Mucosa of descending colon (tissue), 3 donors: ENCODE results near the gene TM9SF1. TPM values are rescaled to one million over a fixed set of nuclear protein-coding genes. Genes with fewer than 3 reads are reported as not detected.

Experiments used
- ATAC-seq: fragments of 200-7000 bp; cut with Tn5 transposase; one replicate; pipeline ENCODE4 v1.9.1; 2020; ENCODE audit warnings: mild to moderate bottlenecking, moderate library complexity
- DNase-seq, 3 donors: peaks; one replicate each; pipeline ENCODE4 v3.0.0-alpha.2; 2020
- H3K36me3 ChIP-seq: fragments of 200-600 bp; one replicate; pipeline ENCODE4 v1.8.0; 2021; ENCODE audit warnings: low read depth, mild to moderate bottlenecking
- H3K4me1 ChIP-seq: fragments of 200-600 bp; one replicate; pipeline ENCODE4 v1.8.0; 2021; ENCODE audit warnings: low read depth, mild to moderate bottlenecking
- H3K4me3 ChIP-seq: fragments of 200-600 bp; one replicate; pipeline ENCODE4 v1.8.0; 2021; ENCODE audit warnings: mild to moderate bottlenecking
- H3K9me3 ChIP-seq: fragments of 200-600 bp; one replicate; pipeline ENCODE4 v1.8.0; 2021; ENCODE audit warnings: mild to moderate bottlenecking
- intact Hi-C, 2 donors: fragments of 100-400 bp; cut with DNase I in 1 of 2; cut with micrococcal nuclease in 1 of 2; formaldehyde crosslinking; loops; one replicate each; pipeline versions ENCODE4 v1.11.0 to v1.11.1; 2022; cut with DNase I, micrococcal nuclease
- total RNA-seq, 3 donors: library from RNA; stranded (reverse); fragmentation: NEBNext Ultra II Directional in 2 of 3; extraction: Animal tissue kit (Norgen Biotek cat#: 25700) in 2 of 3; gene quantifications; one replicate each; pipeline versions ENCODE4 v1.2.1 to v1.2.4, GENCODE V29; 2021 to 2023
- TF ChIP-seq, protein P1 (sequence below): fragments of 200-600 bp; IDR thresholded peaks from one replicate; pipeline ENCODE4 v1.8.0; 2022; ENCODE audit warnings: antibody characterized with exemption, mild to moderate bottlenecking
- donor health status: DM: no; HTN: no; CAD: no; lungs with moderate emphysema.
- donor health status: DM: no; HTN: no; CAD: no.
- donor health status: DM: no; HTN: yes; CAD: no.

The TM9SF1 gene
- total RNA-seq, 3 donors from 2014 or later = 41.7 to 49.1 (median 47.1) TPM

DNA sequence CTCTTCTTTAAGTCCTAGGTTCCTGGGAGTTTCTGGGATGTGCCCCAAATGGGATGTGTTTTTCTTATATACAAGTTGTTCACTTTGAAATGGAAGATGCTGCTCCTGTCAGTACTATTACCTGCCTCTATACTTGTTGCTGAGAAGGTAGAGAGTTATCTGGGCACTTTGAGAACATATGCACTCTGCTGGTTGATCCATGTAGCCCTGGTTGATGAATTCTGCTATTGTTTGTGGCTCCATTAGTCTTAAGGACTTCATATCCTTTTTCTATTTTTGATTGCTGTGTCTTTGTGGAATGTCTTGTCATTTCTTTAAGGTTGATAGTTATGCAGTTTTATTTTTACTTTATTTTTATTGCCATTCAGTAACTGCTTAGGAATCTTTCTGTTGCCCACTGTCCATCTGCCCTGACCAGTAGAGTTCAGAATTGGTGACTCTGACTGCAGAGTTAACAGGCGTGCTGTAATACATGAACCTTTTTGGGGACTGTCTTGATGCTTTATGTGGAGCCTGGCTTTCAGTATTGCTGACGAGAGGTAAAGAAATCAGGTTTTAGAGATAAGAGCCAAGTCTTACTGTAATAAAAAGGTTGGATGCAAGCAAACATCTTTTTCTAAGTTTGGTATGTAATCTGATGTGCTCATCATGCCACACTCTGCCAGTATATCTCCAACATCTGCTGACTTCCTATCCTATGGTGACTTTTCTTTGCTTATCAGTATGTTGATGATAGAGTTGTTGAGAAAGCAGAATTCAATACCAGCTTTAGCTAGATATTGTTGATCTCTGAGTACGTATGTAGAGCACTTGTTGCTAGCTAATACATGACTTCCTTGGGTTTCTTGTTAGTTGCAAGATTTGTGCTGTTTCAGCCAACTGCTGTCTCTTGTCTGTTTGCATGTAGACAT is 39.1 kb upstream of the TM9SF1 start:
- H3K36me3 ChIP-seq = peaks cover 5% of the 10 kb centered on the region
- DNase-seq (no peak), ATAC-seq (no peak)
- H3K4me1 ChIP-seq = peaks cover 12% of the 10 kb centered on the region
- intact Hi-C loops = no loop called here
- H3K4me3 ChIP-seq = no peak overlapping the region
- H3K9me3 ChIP-seq = no peaks in the 10 kb centered on the region
- TF ChIP-seq, protein P1, sequence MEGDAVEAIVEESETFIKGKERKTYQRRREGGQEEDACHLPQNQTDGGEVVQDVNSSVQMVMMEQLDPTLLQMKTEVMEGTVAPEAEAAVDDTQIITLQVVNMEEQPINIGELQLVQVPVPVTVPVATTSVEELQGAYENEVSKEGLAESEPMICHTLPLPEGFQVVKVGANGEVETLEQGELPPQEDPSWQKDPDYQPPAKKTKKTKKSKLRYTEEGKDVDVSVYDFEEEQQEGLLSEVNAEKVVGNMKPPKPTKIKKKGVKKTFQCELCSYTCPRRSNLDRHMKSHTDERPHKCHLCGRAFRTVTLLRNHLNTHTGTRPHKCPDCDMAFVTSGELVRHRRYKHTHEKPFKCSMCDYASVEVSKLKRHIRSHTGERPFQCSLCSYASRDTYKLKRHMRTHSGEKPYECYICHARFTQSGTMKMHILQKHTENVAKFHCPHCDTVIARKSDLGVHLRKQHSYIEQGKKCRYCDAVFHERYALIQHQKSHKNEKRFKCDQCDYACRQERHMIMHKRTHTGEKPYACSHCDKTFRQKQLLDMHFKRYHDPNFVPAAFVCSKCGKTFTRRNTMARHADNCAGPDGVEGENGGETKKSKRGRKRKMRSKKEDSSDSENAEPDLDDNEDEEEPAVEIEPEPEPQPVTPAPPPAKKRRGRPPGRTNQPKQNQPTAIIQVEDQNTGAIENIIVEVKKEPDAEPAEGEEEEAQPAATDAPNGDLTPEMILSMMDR = no peak

DNA sequence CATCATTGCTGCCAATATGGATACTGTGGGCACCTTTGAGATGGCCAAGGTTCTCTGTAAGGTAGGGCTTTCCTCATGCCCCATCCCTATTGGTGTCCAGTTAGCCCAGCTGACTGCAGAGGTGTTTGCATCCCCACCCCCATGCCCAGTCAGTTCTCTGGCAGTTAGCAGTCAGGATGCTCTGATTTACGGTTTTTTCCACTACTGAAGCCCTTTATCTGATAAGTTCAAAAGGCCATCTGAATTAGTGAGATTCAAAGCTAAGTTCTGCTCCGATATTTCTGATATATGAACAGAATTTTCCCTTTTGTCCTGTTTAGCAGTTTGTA is 38.3 kb upstream of the TM9SF1 start:
- Histone ChIP-seq H3K9me3 (no peaks in the 10 kb centered on the region), H3K36me3 (peaks cover 5% of the 10 kb centered on the region), H3K4me3 (no peak overlapping the region), H3K4me1 (peaks cover 12% of the 10 kb centered on the region)
- TF ChIP-seq, protein P1 = no peak
- ATAC-seq (no peak), DNase-seq (no peak)
- intact Hi-C loops = no loop called here

DNA sequence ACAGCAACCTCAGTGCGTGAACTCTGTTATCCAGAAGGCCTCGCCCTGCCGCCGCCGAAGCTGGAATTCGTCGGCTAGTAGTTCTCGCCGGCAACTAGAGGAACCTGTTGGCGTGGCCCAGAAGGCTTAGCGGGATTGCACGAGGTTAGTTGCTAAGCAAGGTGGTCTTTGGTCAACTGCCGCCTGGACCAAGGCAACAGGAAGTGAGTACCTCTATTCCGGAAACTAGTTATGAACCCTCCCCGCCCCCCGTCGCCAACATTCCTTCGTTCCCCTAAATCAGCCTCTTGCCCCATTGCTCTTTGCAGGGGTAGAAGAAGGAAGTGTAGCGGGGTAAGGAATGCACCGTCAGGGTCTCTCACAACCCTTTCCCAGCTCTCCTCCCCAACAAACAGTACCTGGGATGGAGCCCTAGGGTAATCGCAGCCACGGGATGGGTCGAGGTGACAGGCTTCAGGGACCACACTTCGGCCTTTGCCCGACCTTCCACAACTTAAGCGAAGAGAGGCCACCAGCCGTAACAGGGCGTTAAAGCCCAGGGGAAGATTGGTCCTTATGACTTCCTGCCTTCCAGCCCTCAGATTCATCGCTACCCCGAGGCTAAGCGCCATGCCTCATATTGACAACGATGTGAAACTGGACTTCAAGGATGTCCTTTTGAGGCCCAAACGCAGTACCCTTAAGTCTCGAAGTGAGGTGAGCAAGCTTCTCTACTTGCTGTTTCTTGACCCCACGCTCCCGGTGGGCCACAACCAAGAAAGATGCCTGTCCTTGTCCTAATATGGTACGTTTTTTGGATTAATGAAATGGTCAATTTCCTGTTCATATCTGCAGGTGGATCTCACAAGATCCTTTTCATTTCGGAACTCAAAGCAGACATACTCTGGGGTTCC is 37.6 kb upstream of the TM9SF1 start, which contains the start of gene GMPR2:
GMPR2 (plus strand) TSS at position 285 of the 893 bp plus-strand sequence; CDS start at position 610, 325 bp downstream.
- H3K4me1 ChIP-seq = peaks cover 12% of the 10 kb centered on the region
- intact Hi-C loops = no loop called here
- ATAC-seq (peak; percentile 59), DNase-seq (no peak)
- H3K36me3 ChIP-seq = peaks cover 5% of the 10 kb centered on the region
- H3K4me3 ChIP-seq = peak within 1 kb of the TSS; percentile 71
- H3K9me3 ChIP-seq = no peaks in the 10 kb centered on the region
- TF ChIP-seq, protein P1 = no peak

DNA sequence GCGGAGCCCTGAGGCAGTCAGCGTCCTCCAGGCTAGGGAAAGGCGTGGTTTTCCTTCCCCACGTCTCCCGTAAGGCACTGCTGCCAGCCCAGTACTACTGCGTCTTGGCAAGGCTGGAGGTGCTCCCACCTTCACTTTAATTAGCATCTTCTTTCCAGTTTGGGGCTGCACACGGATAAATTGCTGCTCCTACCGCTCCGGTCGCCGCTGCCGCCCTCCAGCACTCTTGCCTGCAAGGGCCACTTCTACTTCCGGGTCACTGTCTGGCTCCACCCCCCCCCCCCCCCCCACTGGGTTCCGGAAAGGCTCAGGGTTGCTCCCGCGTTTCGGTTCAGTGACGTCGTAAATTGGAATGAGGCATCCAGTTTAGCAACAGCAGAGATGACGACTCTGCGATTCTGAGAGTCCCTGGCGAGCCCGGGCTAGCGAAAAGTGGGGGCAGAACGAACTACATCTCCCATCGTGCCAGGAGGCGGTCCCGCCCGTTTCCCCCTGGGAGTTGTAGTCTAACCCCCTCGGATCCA is 36.9 kb upstream of the TM9SF1 start, which contains the start of gene NEDD8:
NEDD8 (minus strand) TSS at position 247 of the 524 bp plus-strand sequence; CDS start at position 147, 100 bp downstream.
- peak; percentile 90 to 95 (median 91) for DNase-seq
- Histone ChIP-seq H3K36me3 (peaks cover 4% of the 10 kb centered on the region), H3K4me3 (peak within 1 kb of the TSS; percentile 71), H3K9me3 (no peaks in the 10 kb centered on the region), H3K4me1 (peaks cover 12% of the 10 kb centered on the region)
- TF ChIP-seq, protein P1 = no peak
- peak; percentile 91 for ATAC-seq
- intact Hi-C loops = no loop called here
